SK-N-SH treated with all-trans-retinoic acid at 6 μM for 48 hours (cell line): ENCODE data around the gene ABCC6.
"Not testable (repeated sequence)": the region's sequence is repeated elsewhere in the genome, so short reads cannot be mapped to it uniquely, and the experiment has no call there.

ENCODE experiments used
- ARNTL ChIP-seq: fragments of 450-650 bp; formaldehyde crosslinking; IDR thresholded peaks from 2 replicates; pipeline ENCODE4 v1.5.0; 2020; ENCODE audit warnings: low read depth, mild to moderate bottlenecking, moderate library complexity, borderline replicate concordance
- BACH2 ChIP-seq: fragments of 250-450 bp; sonication (Bioruptor Pico); IDR thresholded peaks from 2 replicates; pipeline ENCODE4 v1.9.0; 2021; ENCODE audit warnings: mild to moderate bottlenecking, borderline replicate concordance
- ESRRG ChIP-seq: fragments of 250-450 bp; sonication (Bioruptor Pico); IDR thresholded peaks from 2 replicates; pipeline ENCODE4 v1.6.1; 2021; ENCODE audit warnings: mild to moderate bottlenecking
- ISL1 ChIP-seq: fragments of 250-450 bp; sonication (Bioruptor Pico); IDR thresholded peaks from 2 replicates; pipeline ENCODE4 v2.1.2; 2022; ENCODE audit warnings: mild to moderate bottlenecking, moderate library complexity
- OSR1 ChIP-seq: fragments of 250-450 bp; sonication (Bioruptor Pico); IDR thresholded peaks from 2 replicates; pipeline ENCODE4 v1.8.0; 2022; ENCODE audit warnings: moderate library complexity, mild to moderate bottlenecking, inconsistent platforms
- PPARA ChIP-seq: fragments of 250-450 bp; sonication (Bioruptor Pico); IDR thresholded peaks from 2 replicates; pipeline ENCODE4 v1.5.0; 2020; ENCODE audit warnings: mild to moderate bottlenecking, borderline replicate concordance
- RARB ChIP-seq: fragments of 250-450 bp; sonication (Bioruptor Pico); IDR thresholded peaks from 2 replicates; pipeline ENCODE4 v1.8.0; 2021; ENCODE audit warnings: mild to moderate bottlenecking, moderate library complexity
- TOX ChIP-seq: fragments of 250-450 bp; sonication (Bioruptor Pico); IDR thresholded peaks from 2 replicates; pipeline ENCODE4 v1.8.0; 2021; ENCODE audit warnings: mild to moderate bottlenecking, moderate library complexity, borderline replicate concordance
- ZFP30 ChIP-seq: fragments of 450-650 bp; formaldehyde crosslinking; IDR thresholded peaks from 2 replicates; pipeline ENCODE4 v1.5.0; 2022; ENCODE audit warnings: mild to moderate bottlenecking, moderate library complexity
- ZNF70 ChIP-seq: fragments of 450-650 bp; formaldehyde crosslinking; IDR thresholded peaks from 2 replicates; pipeline ENCODE4 v1.5.0; 2020; ENCODE audit warnings: mild to moderate bottlenecking, moderate library complexity
- ZNF8 ChIP-seq: fragments of 450-650 bp; formaldehyde crosslinking; IDR thresholded peaks from 2 replicates; pipeline ENCODE4 v1.5.0; 2020; ENCODE audit warnings: mild to moderate bottlenecking, moderate library complexity
- TF ChIP-seq, protein P1 (sequence below): fragments of 250-450 bp; sonication (Bioruptor Pico); IDR thresholded peaks from 2 replicates; pipeline ENCODE4 v1.8.0; 2021; ENCODE audit warnings: low read depth, mild to moderate bottlenecking, moderate library complexity, borderline replicate concordance
- TF ChIP-seq, protein P2 (sequence below): fragments of 250-450 bp; sonication (Bioruptor Pico); IDR thresholded peaks from 2 replicates; pipeline ENCODE4 v1.5.1; 2020; ENCODE audit warnings: low read depth, mild to moderate bottlenecking, moderate library complexity
- TF ChIP-seq, protein P3 (sequence below): fragments of 250-450 bp; sonication (Bioruptor Pico); IDR thresholded peaks from 2 replicates; pipeline ENCODE4 v1.5.1; 2021; ENCODE audit warnings: mild to moderate bottlenecking, moderate library complexity

DNA sequence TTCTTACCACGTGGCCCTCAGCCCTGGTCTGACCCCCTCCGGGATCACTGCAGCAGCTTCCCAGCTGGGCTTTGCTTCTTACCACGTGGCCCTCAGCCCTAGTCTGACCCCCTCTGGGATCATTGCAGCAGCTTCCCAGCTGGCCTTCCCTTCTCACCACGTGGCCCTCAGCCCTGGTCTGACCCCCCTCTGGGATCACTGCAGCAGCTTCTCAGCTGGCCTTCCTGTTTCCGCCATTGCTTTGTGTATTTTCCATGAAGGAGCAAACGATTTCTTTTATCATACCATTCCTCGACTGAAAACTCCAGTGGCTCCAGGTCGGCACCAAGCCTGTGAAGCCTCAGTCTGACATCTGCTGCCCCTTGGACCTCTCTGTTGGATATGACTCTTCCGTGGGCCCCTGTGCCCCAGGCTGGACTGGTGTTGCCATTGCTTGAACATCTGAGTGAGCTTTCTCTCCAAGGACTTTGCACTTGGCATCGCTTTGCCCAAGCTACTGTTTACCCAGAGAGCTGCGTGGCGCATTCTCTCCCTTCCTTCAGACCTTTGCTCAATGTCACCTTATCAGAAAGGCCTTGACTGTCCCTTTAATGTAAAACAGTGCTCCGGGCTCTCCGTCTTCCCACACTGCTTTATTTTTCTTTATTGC is 49.4 kb upstream of the ABCC6 start:
- not testable (repeated sequence) for TF ChIP-seq PPARA; ESRRG (CRISPR knock-in tag); RARB; ZNF70 (CRISPR knock-in tag); ISL1; OSR1 (CRISPR knock-in tag); TOX (CRISPR knock-in tag); ARNTL (CRISPR knock-in tag); BACH2 (CRISPR knock-in tag); ZFP30 (CRISPR knock-in tag); ZNF8 (CRISPR knock-in tag)
- TF ChIP-seq, protein P1, sequence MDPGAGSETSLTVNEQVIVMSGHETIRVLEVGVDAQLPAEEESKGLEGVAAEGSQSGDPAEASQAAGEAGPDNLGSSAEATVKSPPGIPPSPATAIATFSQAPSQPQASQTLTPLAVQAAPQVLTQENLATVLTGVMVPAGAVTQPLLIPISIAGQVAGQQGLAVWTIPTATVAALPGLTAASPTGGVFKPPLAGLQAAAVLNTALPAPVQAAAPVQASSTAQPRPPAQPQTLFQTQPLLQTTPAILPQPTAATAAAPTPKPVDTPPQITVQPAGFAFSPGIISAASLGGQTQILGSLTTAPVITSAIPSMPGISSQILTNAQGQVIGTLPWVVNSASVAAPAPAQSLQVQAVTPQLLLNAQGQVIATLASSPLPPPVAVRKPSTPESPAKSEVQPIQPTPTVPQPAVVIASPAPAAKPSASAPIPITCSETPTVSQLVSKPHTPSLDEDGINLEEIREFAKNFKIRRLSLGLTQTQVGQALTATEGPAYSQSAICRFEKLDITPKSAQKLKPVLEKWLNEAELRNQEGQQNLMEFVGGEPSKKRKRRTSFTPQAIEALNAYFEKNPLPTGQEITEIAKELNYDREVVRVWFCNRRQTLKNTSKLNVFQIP (CRISPR knock-in tag): not testable (repeated sequence)
- TF ChIP-seq, protein P2, sequence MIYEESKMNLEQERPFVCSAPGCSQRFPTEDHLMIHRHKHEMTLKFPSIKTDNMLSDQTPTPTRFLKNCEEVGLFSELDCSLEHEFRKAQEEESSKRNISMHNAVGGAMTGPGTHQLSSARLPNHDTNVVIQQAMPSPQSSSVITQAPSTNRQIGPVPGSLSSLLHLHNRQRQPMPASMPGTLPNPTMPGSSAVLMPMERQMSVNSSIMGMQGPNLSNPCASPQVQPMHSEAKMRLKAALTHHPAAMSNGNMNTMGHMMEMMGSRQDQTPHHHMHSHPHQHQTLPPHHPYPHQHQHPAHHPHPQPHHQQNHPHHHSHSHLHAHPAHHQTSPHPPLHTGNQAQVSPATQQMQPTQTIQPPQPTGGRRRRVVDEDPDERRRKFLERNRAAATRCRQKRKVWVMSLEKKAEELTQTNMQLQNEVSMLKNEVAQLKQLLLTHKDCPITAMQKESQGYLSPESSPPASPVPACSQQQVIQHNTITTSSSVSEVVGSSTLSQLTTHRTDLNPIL (CRISPR knock-in tag): not testable (repeated sequence)
- TF ChIP-seq, protein P3, sequence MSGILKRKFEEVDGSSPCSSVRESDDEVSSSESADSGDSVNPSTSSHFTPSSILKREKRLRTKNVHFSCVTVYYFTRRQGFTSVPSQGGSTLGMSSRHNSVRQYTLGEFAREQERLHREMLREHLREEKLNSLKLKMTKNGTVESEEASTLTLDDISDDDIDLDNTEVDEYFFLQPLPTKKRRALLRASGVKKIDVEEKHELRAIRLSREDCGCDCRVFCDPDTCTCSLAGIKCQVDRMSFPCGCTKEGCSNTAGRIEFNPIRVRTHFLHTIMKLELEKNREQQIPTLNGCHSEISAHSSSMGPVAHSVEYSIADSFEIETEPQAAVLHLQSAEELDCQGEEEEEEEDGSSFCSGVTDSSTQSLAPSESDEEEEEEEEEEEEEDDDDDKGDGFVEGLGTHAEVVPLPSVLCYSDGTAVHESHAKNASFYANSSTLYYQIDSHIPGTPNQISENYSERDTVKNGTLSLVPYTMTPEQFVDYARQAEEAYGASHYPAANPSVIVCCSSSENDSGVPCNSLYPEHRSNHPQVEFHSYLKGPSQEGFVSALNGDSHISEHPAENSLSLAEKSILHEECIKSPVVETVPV (CRISPR knock-in tag): not testable (repeated sequence)
